Pons (tissue), 1 donor: ENCODE data around the gene KDELR3.

ENCODE experiments used
- DNase-seq: peaks from one replicate; pipeline ENCODE4 v3.0.0-alpha.2; 2016; ENCODE audit warnings: low spot score

The KDELR3 gene

DNA sequence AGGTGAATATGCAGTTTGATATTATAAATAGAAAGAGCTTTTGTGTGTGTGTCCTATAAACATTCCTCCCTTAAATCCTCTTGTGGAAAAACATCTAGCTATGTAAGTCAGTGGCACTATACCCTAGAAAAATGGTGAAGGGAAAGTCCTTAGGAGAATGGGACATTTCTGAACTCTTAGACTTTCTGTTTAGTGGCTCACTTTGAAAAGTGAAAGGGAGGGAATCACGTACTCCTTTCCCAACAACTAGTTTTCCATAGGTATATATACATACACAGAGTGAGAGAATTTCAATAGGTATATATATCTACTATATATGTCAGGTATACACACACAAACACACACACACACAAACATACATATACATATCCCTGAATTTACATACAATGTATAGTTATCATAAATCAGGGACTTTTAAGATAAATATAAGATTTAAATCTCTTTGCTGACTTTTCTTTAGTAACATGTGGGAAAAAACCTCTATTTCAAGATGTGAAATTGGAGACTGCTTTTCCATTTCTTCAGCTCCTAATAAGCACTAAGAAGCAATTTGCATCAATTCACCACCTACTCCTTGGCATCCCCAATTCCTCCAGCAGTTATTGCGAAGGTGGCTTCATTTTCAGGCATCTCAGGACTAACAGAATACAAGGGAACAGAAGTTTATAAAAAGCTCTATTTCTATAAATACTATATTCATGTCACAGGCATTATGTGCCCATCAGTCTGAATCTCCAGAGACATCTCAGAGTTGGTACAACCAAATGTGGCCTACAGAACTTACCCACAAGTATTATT is 51.8 kb downstream of the KDELR3 start:
- DNase-seq = no peak

DNA sequence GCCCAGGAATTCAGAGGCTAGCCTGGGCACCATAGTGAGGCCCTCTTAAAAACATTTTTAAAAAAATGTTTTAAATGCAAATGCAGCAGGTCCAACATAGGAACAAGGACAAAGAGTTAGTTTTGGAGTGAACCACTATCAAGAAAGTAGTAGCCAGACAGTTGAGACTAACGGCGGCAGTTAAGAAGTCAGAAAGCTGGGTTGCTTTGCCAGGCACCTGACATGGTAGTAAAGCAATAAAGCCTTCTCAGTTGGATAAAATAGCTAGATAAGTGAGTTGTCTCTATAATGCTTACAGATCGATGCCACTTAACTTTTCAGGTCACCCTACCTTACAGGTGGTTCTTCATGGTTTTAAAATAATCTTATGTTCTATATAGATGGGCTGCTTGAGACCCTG is 55.1 kb downstream of the KDELR3 start:
- no peak for DNase-seq

DNA sequence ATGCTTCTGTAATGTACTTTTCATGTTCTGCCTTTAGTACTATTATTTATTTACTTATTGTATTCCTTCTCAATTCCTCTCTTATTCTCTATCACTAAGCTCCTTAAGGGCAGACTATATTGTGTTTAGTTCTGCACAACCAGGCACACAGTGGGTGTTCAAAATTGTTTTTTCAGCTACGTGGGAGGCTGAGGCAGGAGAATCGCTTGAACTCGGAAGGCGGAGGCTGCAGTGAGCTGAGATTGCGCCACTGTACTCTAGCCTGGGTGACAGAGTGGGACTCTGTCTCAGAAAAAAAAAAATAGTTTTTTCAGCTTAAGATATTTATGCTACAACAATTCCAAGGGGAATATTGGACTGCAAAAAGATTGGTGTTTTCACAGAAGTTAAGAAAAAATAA is 55.6 kb downstream of the KDELR3 start:
- no peak for DNase-seq

DNA sequence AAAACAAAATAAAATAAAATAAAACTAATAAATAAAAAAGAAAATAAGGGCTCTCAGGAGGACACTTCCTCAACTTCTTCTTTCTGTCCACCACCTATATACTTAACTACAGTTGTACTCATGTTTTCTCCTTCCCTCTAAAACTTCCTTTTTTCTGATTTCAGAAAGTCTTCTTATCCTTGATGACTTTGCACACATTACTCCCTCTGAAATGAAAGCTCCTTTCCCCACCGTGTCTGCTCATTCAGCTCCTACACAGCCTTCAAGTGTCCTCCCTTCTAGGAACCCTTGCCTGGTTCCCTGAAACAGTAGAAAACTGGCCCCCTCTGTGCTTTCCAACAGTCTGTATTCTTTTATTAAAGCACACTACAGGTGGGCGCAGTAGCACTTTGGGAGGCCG is 56.5 kb downstream of the KDELR3 start:
- no peak for DNase-seq

DNA sequence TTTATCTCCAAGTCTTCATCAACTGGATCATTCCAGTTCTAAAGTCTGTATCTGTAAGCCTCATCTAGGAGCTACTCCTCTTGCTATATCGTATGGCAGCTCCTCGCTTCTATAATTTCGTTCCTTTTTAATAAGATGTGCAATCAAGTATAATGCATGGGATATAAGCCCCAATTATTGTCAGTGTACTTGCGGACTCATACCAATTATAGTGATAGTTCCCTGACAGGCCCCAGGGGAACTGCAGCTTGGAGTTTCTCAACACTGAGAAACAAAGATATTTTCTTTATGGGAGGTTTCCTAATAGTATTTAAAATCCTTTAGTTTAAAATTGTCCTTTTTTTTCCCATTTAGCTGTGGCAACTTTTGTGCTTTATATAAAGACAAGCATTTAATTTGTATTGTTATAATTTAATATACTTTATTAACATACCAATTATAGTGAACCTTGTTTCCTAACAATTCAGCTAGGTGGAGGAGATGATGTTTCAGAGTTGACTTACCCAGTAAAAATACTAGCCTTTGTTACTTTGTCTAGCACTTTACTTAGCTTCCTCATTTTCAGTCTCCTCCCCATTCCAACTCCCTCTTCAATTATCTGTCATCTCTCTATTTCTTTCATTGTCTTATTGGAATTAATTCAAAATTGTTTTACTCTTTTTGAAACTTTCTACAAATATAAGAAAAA is 63.5 kb downstream of the KDELR3 start:
- DNase-seq = no peak
